Naive thymus-derived CD4-positive, alpha-beta T cell (primary cell): ENCODE results near the gene C1QL4. TPM values are rescaled to one million over a fixed set of nuclear protein-coding genes. Genes with fewer than 3 reads are reported as not detected.
A peak's percentile ranks its signal among the peaks of the same experiment; 100 is the strongest.
"Not testable (repeated sequence)": the region's sequence is repeated elsewhere in the genome, so short reads cannot be mapped to it uniquely, and the experiment has no call there.

Experiments used
- ATAC-seq: fragments of 150-1000 bp; cut with Tn5 transposase; 2 replicates; pipeline ENCODE4 v1.10.0; 2021; ENCODE audit warnings: mild to moderate bottlenecking, moderate library complexity
- CTCF ChIA-PET: fragments of 350-600 bp; sonication (Branson Sonifier 250); formaldehyde crosslinking; loops from one replicate; lab custom pipeline; 2021; ENCODE audit warnings: antibody characterized with exemption; lab: Charles Lee
- POLR2A ChIA-PET: fragments of 350-600 bp; sonication (Branson Sonifier 250); formaldehyde crosslinking; loops from one replicate; lab custom pipeline; 2021; ENCODE audit warnings: antibody characterized with exemption, inconsistent platforms; lab: Charles Lee
- DNase-seq, 9 donors: peaks; one replicate each; pipeline versions ENCODE4 v3.0.0 to v3.0.0-alpha.2; 2020 to 2022; ENCODE audit warnings: mixed read lengths in 1 of 9
- H3K27ac ChIP-seq: one replicate; pipeline ENCODE4 v1.7.0; 2013; ENCODE audit warnings: mild to moderate bottlenecking, low read depth, low read length, moderate library complexity
- H3K27me3 ChIP-seq, 2 donors: one replicate each; pipeline ENCODE4 v1.7.0; 2013; ENCODE audit warnings: low read length in 2 of 2, mild to moderate bottlenecking in 2 of 2, moderate library complexity in 2 of 2; ENCODE audit not compliant: control insufficient read depth in 2 of 2, insufficient read depth in 2 of 2
- H3K36me3 ChIP-seq, 3 experiments: 1 replicate in 2 of 3; 2 replicates in 1 of 3; pipeline ENCODE4 v1.7.0; 2013; ENCODE audit warnings: low read length in 3 of 3, mild to moderate bottlenecking in 3 of 3, moderate library complexity in 1 of 3; ENCODE audit not compliant: insufficient read depth in 3 of 3, control insufficient read depth in 2 of 3
- H3K4me1 ChIP-seq, 2 donors: one replicate each; pipeline ENCODE4 v1.7.0; 2013; ENCODE audit warnings: low read length in 2 of 2, mild to moderate bottlenecking in 2 of 2, moderate library complexity in 1 of 2; ENCODE audit not compliant: control insufficient read depth in 2 of 2, insufficient read depth in 2 of 2
- H3K4me3 ChIP-seq: 2 replicates; pipeline ENCODE4 v1.7.0; 2013; ENCODE audit warnings: mild to moderate bottlenecking, low read length
- H3K9me3 ChIP-seq, 3 experiments: 1 replicate in 2 of 3; 2 replicates in 1 of 3; pipeline ENCODE4 v1.7.0; 2013; ENCODE audit warnings: low read length in 3 of 3; ENCODE audit not compliant: control insufficient read depth in 2 of 3
- H3K27ac Mint-ChIP-seq, 9 donors: one replicate each; pipeline ENCODE4 v1.8.0; 2020 to 2022; ENCODE audit warnings: mixed read lengths in 9 of 9, mild to moderate bottlenecking in 8 of 9, moderate library complexity in 5 of 9, inconsistent platforms in 2 of 9
- H3K27me3 Mint-ChIP-seq, 5 donors: one replicate each; pipeline ENCODE4 v1.8.0; 2021 to 2022; ENCODE audit warnings: mixed read lengths in 5 of 5, mild to moderate bottlenecking in 1 of 5
- H3K36me3 Mint-ChIP-seq, 5 donors: one replicate each; pipeline ENCODE4 v1.8.0; 2020 to 2022; ENCODE audit warnings: mixed read lengths in 5 of 5, mild to moderate bottlenecking in 3 of 5, inconsistent platforms in 1 of 5
- H3K4me1 Mint-ChIP-seq, 7 donors: one replicate each; pipeline ENCODE4 v1.8.0; 2020 to 2022; ENCODE audit warnings: mixed read lengths in 7 of 7, mild to moderate bottlenecking in 3 of 7, inconsistent platforms in 1 of 7
- H3K4me3 Mint-ChIP-seq, 10 donors: one replicate each; pipeline ENCODE4 v1.8.0; 2020 to 2022; ENCODE audit warnings: mild to moderate bottlenecking in 10 of 10, mixed read lengths in 10 of 10, moderate library complexity in 6 of 10, inconsistent platforms in 2 of 10
- H3K9me3 Mint-ChIP-seq, 11 donors: one replicate each; pipeline ENCODE4 v1.8.0; 2020 to 2022; ENCODE audit warnings: mixed read lengths in 11 of 11, mild to moderate bottlenecking in 4 of 11, inconsistent platforms in 1 of 11, moderate library complexity in 1 of 11
- intact Hi-C, 2 donors: fragments of 100-400 bp; cut with micrococcal nuclease; formaldehyde crosslinking; loops; one replicate each; pipeline ENCODE4 v1.15.1; 2023
- polyA plus RNA-seq, 2 donors: library from polyadenylated mRNA; unstranded; fragments of 300-500 nt; fragmentation: Illumina TruSeq; gene quantifications; one replicate each; pipeline ENCODE4 v1.2.3, GENCODE V29; 2021
- total RNA-seq, 6 experiments: library from RNA in 5 of 6; stranded (reverse) in 5 of 6; gene quantifications; 1 replicate in 5 of 6; 2 replicates in 1 of 6; pipeline ENCODE4 v1.2.3 and lab custom pipeline; 2021 to 2026

Gene C1QL4
- total and polyA plus RNA-seq, 7 experiments from 2014 or later = not detected

GRCh38 chr12:49333778-49334177 is 3.2 kb downstream of the C1QL4 start:
- H3K9me3 Mint-ChIP-seq, ATAC-seq, H3K9me3 ChIP-seq, H3K4me3 ChIP-seq, H3K4me3 Mint-ChIP-seq, H3K27ac Mint-ChIP-seq, DNase-seq, H3K36me3 ChIP-seq, H3K4me1 ChIP-seq, H3K27ac ChIP-seq: not testable (repeated sequence)
- CTCF ChIA-PET = interaction anchor here (1.1 to 1.3 kb wide), 3 partner anchors 8 to 181 kb away, joined by 3 to 6 read pairs (median 4); partner anchors contain the start of gene TROAP
- POLR2A ChIA-PET = interaction anchor here (0.7 to 1.2 kb wide), 2 partner anchors 13 to 37 kb away, joined by 4 read pairs; no protein-coding TSS in a partner anchor
- Mint-ChIP-seq H3K27me3 (peaks cover 55 to 66% (median 65%) of the 10 kb centered on the region in 5 donors), H3K4me1 (peaks cover 16 to 34% (median 32%) of the 10 kb centered on the region in 7 donors), H3K36me3 (peaks cover 0 to 24% (median 0%) of the 10 kb centered on the region in 5 donors)
- intact Hi-C loops = loop anchor here in 1 of 2 donors (1.0 kb wide), 1 partner anchor 9 kb away; no protein-coding TSS in a partner anchor
- peaks cover 0 to 21% of the 10 kb centered on the region in 2 donors for H3K27me3 ChIP-seq

GRCh38 chr12:49332891-49333371 is 4.1 kb downstream of the C1QL4 start:
- H3K27ac Mint-ChIP-seq = no peak overlapping the region
- H3K4me1 ChIP-seq = peaks cover 8 to 9% of the 10 kb centered on the region in 2 donors
- H3K36me3 ChIP-seq = no peaks in the 10 kb centered on the region
- peaks cover 0 to 21% of the 10 kb centered on the region in 2 donors for H3K27me3 ChIP-seq
- peaks cover 47 to 60% (median 56%) of the 10 kb centered on the region in 5 donors for H3K27me3 Mint-ChIP-seq
- H3K9me3 ChIP-seq = no peaks in the 10 kb centered on the region
- peaks cover 14 to 30% (median 30%) of the 10 kb centered on the region in 7 donors for H3K4me1 Mint-ChIP-seq
- H3K4me3 Mint-ChIP-seq = peak overlapping the region in 8 of 10 donors; percentile 21 to 70 (median 48)
- POLR2A ChIA-PET = interaction anchor here (0.6 to 1.2 kb wide), 3 partner anchors 10 to 39 kb away, joined by 4 to 5 read pairs (median 5); partner anchors contain the start of gene TROAP
- H3K27ac ChIP-seq = no peak overlapping the region
- H3K36me3 Mint-ChIP-seq = peaks cover 0 to 25% (median 0%) of the 10 kb centered on the region in 5 donors
- H3K9me3 Mint-ChIP-seq = peaks cover 0 to 3% (median 0%) of the 10 kb centered on the region in 11 donors
- DNase-seq (no peak), ATAC-seq (no peak)
- no peak overlapping the region for H3K4me3 ChIP-seq
- CTCF ChIA-PET = interaction anchor here (1.1 to 1.6 kb wide), 4 partner anchors 9 to 181 kb away, joined by 3 to 7 read pairs (median 5); partner anchors contain the start of gene TROAP
- intact Hi-C loops = loop anchor here in 1 of 2 donors (1.0 kb wide), 1 partner anchor 9 kb away; no protein-coding TSS in a partner anchor

GRCh38 chr12:49332441-49332861 is 4.5 kb downstream of the C1QL4 start:
- Mint-ChIP-seq H3K4me1 (peaks cover 10 to 26% (median 25%) of the 10 kb centered on the region in 7 donors), H3K9me3 (peaks cover 0 to 3% (median 0%) of the 10 kb centered on the region in 11 donors), H3K27me3 (peaks cover 46 to 55% (median 51%) of the 10 kb centered on the region in 5 donors), H3K4me3 (peak overlapping the region in 4 of 10 donors; percentile 16 to 52 (median 30)), H3K36me3 (peaks cover 0 to 27% (median 0%) of the 10 kb centered on the region in 5 donors), H3K27ac (no peak overlapping the region)
- Histone ChIP-seq H3K4me3 (no peak overlapping the region), H3K27me3 (peaks cover 0 to 21% of the 10 kb centered on the region in 2 donors), H3K4me1 (peaks cover 7 to 8% of the 10 kb centered on the region in 2 donors), H3K36me3 (no peaks in the 10 kb centered on the region), H3K27ac (no peak overlapping the region), H3K9me3 (no peaks in the 10 kb centered on the region)
- ChIA-PET CTCF (interaction anchor here (0.6 to 1.6 kb wide), 5 partner anchors 10 to 182 kb away, joined by 4 to 7 read pairs (median 6); partner anchors contain the start of genes DNAJC22 and TROAP), POLR2A (interaction anchor here (0.6 kb wide), 1 partner anchor 42 kb away, joined by 4 read pairs; no protein-coding TSS in a partner anchor)
- DNase-seq = no peak
- intact Hi-C loops = no loop called here
- no peak for ATAC-seq

- H3K27ac ChIP-seq = no peak overlapping the region
- DNase-seq = no peak
- no peak overlapping the region for H3K4me3 ChIP-seq
- peaks cover under 1 to 2% of the 10 kb centered on the region in 2 donors for H3K4me1 ChIP-seq
- peaks cover 0 to 30% (median 0%) of the 10 kb centered on the region in 5 donors for H3K36me3 Mint-ChIP-seq
- ChIA-PET CTCF (interaction anchor here (0.6 to 1.6 kb wide), 6 partner anchors 9 to 183 kb away, joined by 3 to 7 read pairs (median 6); partner anchors contain the start of genes DNAJC22 and TROAP), POLR2A (interaction anchor here (0.6 kb wide), 1 partner anchor 41 kb away, joined by 4 read pairs; no protein-coding TSS in a partner anchor)
- peaks cover 0 to 3% (median 0%) of the 10 kb centered on the region in 11 donors for H3K9me3 Mint-ChIP-seq
- ATAC-seq = peak; percentile 73
- H3K4me1 Mint-ChIP-seq = peaks cover 4 to 17% (median 16%) of the 10 kb centered on the region in 7 donors
- no peaks in the 10 kb centered on the region for H3K36me3 ChIP-seq
- intact Hi-C loops = no loop called here
- no peaks in the 10 kb centered on the region for H3K9me3 ChIP-seq
- H3K4me3 Mint-ChIP-seq = no peak overlapping the region
- H3K27ac Mint-ChIP-seq = peak overlapping the region in 1 of 9 donors; percentile 6
- H3K27me3 Mint-ChIP-seq = peaks cover 39 to 47% (median 43%) of the 10 kb centered on the region in 5 donors
- H3K27me3 ChIP-seq = peaks cover 0 to 17% of the 10 kb centered on the region in 2 donors
Measured at GRCh38 chr12:49331380-49332222, 5.4 kb downstream of the C1QL4 start.

- H3K36me3 Mint-ChIP-seq = peaks cover 0 to 33% (median 0%) of the 10 kb centered on the region in 5 donors
Measured at GRCh38 chr12:49330631-49331379, 6.2 kb downstream of the C1QL4 start.

More at GRCh38 chr12:49330631-49331379, 6.2 kb downstream of the C1QL4 start:
- DNase-seq (no peak), ATAC-seq (no peak)
- ChIA-PET CTCF (interaction anchor here (1.1 to 1.5 kb wide), 4 partner anchors 8 to 183 kb away, joined by 3 to 6 read pairs (median 6); partner anchors contain the start of genes DNAJC22 and TROAP), POLR2A (no interaction called here)
- peaks cover 0 to 3% (median 0%) of the 10 kb centered on the region in 11 donors for H3K9me3 Mint-ChIP-seq
- Histone ChIP-seq H3K4me1 (no peaks in the 10 kb centered on the region), H3K27ac (no peak overlapping the region), H3K9me3 (no peaks in the 10 kb centered on the region), H3K36me3 (no peaks in the 10 kb centered on the region), H3K27me3 (peaks cover 0 to 10% of the 10 kb centered on the region in 2 donors), H3K4me3 (no peak overlapping the region)
- H3K27ac Mint-ChIP-seq = no peak overlapping the region
- intact Hi-C loops = no loop called here
- peaks cover 4 to 18% (median 15%) of the 10 kb centered on the region in 7 donors for H3K4me1 Mint-ChIP-seq
- H3K4me3 Mint-ChIP-seq = no peak overlapping the region
- H3K27me3 Mint-ChIP-seq = peaks cover 38 to 44% (median 41%) of the 10 kb centered on the region in 5 donors
